ENCODE measurements around the gene TOM1L2. TPM values are rescaled to one million over a fixed set of nuclear protein-coding genes. Genes with fewer than 3 reads are reported as not detected.
A peak's percentile ranks its signal among the peaks of the same experiment; 100 is the strongest.

Gene TOM1L2
- total RNA-seq, 1 experiment from 2014 or later, result 12.8 TPM

GRCh38 chr17:17983376-17983775 is 11.2 kb upstream of the TOM1L2 start:
- H3K9me3 ChIP-seq, result no peaks in the 10 kb centered on the region
- H3K36me3 ChIP-seq, result no peaks in the 10 kb centered on the region
- DNase-seq, result no peak
- no peaks in the 10 kb centered on the region for H3K27me3 ChIP-seq
- H3K4me3 ChIP-seq, result no peak overlapping the region

- DNase-seq, result no peak
- Histone ChIP-seq H3K9me3 (no peaks in the 10 kb centered on the region), H3K36me3 (no peaks in the 10 kb centered on the region), H3K27me3 (no peaks in the 10 kb centered on the region), H3K4me3 (no peak overlapping the region)
These were observed 10.6 kb upstream of the TOM1L2 start for GRCh38 chr17:17982801-17983200.

GRCh38 chr17:17981330-17981729 is 9.1 kb upstream of the TOM1L2 start:
- no peaks in the 10 kb centered on the region for H3K9me3 ChIP-seq
- DNase-seq, result no peak
- no peaks in the 10 kb centered on the region for H3K36me3 ChIP-seq
- no peaks in the 10 kb centered on the region for H3K27me3 ChIP-seq
- H3K4me3 ChIP-seq, result no peak overlapping the region

GRCh38 chr17:17979778-17980177 is 7.6 kb upstream of the TOM1L2 start:
- DNase-seq, result no peak
- H3K4me3 ChIP-seq, result no peak overlapping the region
- no peaks in the 10 kb centered on the region for H3K9me3 ChIP-seq
- H3K27me3 ChIP-seq, result no peaks in the 10 kb centered on the region
- H3K36me3 ChIP-seq, result no peaks in the 10 kb centered on the region

GRCh38 chr17:17978481-17979424 is 6.6 kb upstream of the TOM1L2 start:
- no peaks in the 10 kb centered on the region for H3K9me3 ChIP-seq
- DNase-seq, result no peak
- no peaks in the 10 kb centered on the region for H3K27me3 ChIP-seq
- no peak overlapping the region for H3K4me3 ChIP-seq
- H3K36me3 ChIP-seq, result no peaks in the 10 kb centered on the region

GRCh38 chr17:17976931-17977570 is 4.9 kb upstream of the TOM1L2 start:
- Histone ChIP-seq H3K9me3 (no peaks in the 10 kb centered on the region), H3K36me3 (no peaks in the 10 kb centered on the region), H3K4me3 (no peak overlapping the region), H3K27me3 (no peaks in the 10 kb centered on the region)
- DNase-seq, result no peak

GRCh38 chr17:17975436-17975835 is 3.2 kb upstream of the TOM1L2 start:
- H3K27me3 ChIP-seq, result no peaks in the 10 kb centered on the region
- no peaks in the 10 kb centered on the region for H3K9me3 ChIP-seq
- no peak overlapping the region for H3K4me3 ChIP-seq
- no peaks in the 10 kb centered on the region for H3K36me3 ChIP-seq
- no peak for DNase-seq

- DNase-seq, result no peak
- peak overlapping the region; percentile 58 for H3K4me3 ChIP-seq
- no peaks in the 10 kb centered on the region for H3K9me3 ChIP-seq
- H3K27me3 ChIP-seq, result no peaks in the 10 kb centered on the region
- no peaks in the 10 kb centered on the region for H3K36me3 ChIP-seq
These were observed 703 bp upstream of the TOM1L2 start for GRCh38 chr17:17972952-17973254.

- H3K27me3 ChIP-seq, result no peaks in the 10 kb centered on the region
- H3K4me3 ChIP-seq, result peak overlapping the region; percentile 89
- peak; percentile 16 for DNase-seq
These were observed 622 bp downstream of the TOM1L2 start for GRCh38 chr17:17971431-17972125.

GRCh38 chr17:17970699-17971430 is 1.3 kb downstream of the TOM1L2 start:
- Histone ChIP-seq H3K36me3 (no peaks in the 10 kb centered on the region), H3K4me3 (peak overlapping the region; percentile 89), H3K9me3 (no peaks in the 10 kb centered on the region), H3K27me3 (no peaks in the 10 kb centered on the region)
- no peak for DNase-seq

More at GRCh38 chr17:17971431-17972125, 622 bp downstream of the TOM1L2 start:
- H3K9me3 ChIP-seq, result no peaks in the 10 kb centered on the region
- no peaks in the 10 kb centered on the region for H3K36me3 ChIP-seq

GRCh38 chr17:17966399-17966798 is 5.8 kb downstream of the TOM1L2 start:
- H3K27me3 ChIP-seq, result no peaks in the 10 kb centered on the region
- DNase-seq, result no peak
- H3K36me3 ChIP-seq, result no peaks in the 10 kb centered on the region
- no peak overlapping the region for H3K4me3 ChIP-seq
- H3K9me3 ChIP-seq, result no peaks in the 10 kb centered on the region

- H3K36me3 ChIP-seq, result no peaks in the 10 kb centered on the region
- H3K4me3 ChIP-seq, result no peak overlapping the region
- H3K27me3 ChIP-seq, result no peaks in the 10 kb centered on the region
- no peak for DNase-seq
- H3K9me3 ChIP-seq, result no peaks in the 10 kb centered on the region
These were observed 7.0 kb downstream of the TOM1L2 start for GRCh38 chr17:17965152-17965721.

GRCh38 chr17:17964710-17965109 is 7.5 kb downstream of the TOM1L2 start:
- H3K36me3 ChIP-seq, result no peaks in the 10 kb centered on the region
- H3K9me3 ChIP-seq, result no peaks in the 10 kb centered on the region
- DNase-seq, result no peak
- H3K27me3 ChIP-seq, result no peaks in the 10 kb centered on the region
- H3K4me3 ChIP-seq, result no peak overlapping the region

- Histone ChIP-seq H3K4me3 (no peak overlapping the region), H3K36me3 (no peaks in the 10 kb centered on the region), H3K9me3 (no peaks in the 10 kb centered on the region), H3K27me3 (no peaks in the 10 kb centered on the region)
- no peak for DNase-seq
These were observed 8.3 kb downstream of the TOM1L2 start for GRCh38 chr17:17963694-17964436.

GRCh38 chr17:17963066-17963465 is 9.1 kb downstream of the TOM1L2 start:
- no peaks in the 10 kb centered on the region for H3K9me3 ChIP-seq
- H3K4me3 ChIP-seq, result no peak overlapping the region
- no peaks in the 10 kb centered on the region for H3K27me3 ChIP-seq
- H3K36me3 ChIP-seq, result no peaks in the 10 kb centered on the region
- DNase-seq, result no peak

GRCh38 chr17:17960500-17961030 is 11.6 kb downstream of the TOM1L2 start:
- H3K27me3 ChIP-seq, result no peaks in the 10 kb centered on the region
- H3K36me3 ChIP-seq, result peaks cover 3% of the 10 kb centered on the region; the same call in 1 of the 2 replicates
- no peak overlapping the region for H3K4me3 ChIP-seq
- no peaks in the 10 kb centered on the region for H3K9me3 ChIP-seq
- DNase-seq, result no peak
